ENCODE measurements around the gene SCUBE3.
A peak's percentile ranks its signal among the peaks of the same experiment; 100 is the strongest.

The SCUBE3 gene

DNA sequence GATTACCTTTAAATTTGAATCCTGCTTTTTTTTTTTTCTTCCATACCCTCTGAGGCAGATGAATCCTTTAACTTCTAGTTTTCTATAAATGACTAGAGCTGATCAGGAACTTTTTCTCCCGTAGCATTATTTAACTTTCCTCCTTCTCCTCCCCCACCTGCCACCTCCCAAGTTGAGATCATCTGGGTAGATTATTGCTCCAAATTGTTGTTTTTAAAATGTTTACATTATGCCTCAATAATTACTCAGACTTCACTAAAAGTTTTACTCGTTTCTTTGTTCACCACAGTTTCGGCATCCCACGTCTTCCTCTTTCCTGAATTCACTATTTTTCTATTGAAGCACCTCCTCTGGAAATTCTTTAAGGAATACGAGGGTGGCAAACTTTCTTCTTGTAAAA lies 16.6 kb upstream of the SCUBE3 start:
- Histone ChIP-seq H3K27me3 (ENCODE audit: insufficient read depth, low read length) (no peaks in the 10 kb centered on the region; the same call in 1 of the 2 replicates), H3K4me1 (ENCODE audit: insufficient read depth, low read length) (peaks cover 3% of the 10 kb centered on the region; the same call in 1 of the 2 replicates), H3K27ac (ENCODE audit: low read length) (no peak overlapping the region), H3K4me3 (ENCODE audit: low read length) (no peak overlapping the region), H3K36me3 (ENCODE audit: insufficient read depth, low read depth, low read length) (no peaks in the 10 kb centered on the region), H3K9ac (ENCODE audit: low read depth, low read length) (no peak overlapping the region), H3K9me3 (ENCODE audit: insufficient read depth, low read depth, low read length) (no peaks in the 10 kb centered on the region)

DNA sequence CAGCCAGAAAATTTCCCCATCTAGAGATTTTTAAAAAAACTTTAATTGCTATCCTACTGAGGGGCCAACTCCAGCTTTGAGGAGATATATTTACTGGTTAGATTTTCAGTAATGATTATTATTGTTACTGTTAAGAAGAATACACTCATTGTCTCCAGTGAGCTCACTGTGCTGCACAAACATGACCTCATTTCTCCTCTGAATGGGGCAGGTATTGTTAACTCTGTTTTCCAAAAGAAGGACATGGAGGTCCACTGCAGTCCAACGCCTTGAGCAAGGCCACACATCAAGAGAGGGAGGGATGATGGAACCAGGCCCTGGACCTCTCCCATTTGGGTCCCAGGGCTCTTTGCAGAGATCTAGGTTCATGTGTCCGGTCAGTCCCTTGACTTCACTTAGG lies 13.9 kb upstream of the SCUBE3 start:
- no peaks in the 10 kb centered on the region for H3K36me3 ChIP-seq (ENCODE audit: insufficient read depth, low read depth, low read length)
- no peak overlapping the region for H3K9ac ChIP-seq (ENCODE audit: low read depth, low read length)
- no peaks in the 10 kb centered on the region for H3K9me3 ChIP-seq (ENCODE audit: insufficient read depth, low read depth, low read length)
- H3K4me1 ChIP-seq (ENCODE audit: insufficient read depth, low read length) = no peaks in the 10 kb centered on the region; the same call in 1 of the 2 replicates
- H3K4me3 ChIP-seq (ENCODE audit: low read length) = no peak overlapping the region
- H3K27me3 ChIP-seq (ENCODE audit: insufficient read depth, low read length) = peaks cover 6% of the 10 kb centered on the region; the same call in 1 of the 2 replicates
- no peak overlapping the region for H3K27ac ChIP-seq (ENCODE audit: low read length)

DNA sequence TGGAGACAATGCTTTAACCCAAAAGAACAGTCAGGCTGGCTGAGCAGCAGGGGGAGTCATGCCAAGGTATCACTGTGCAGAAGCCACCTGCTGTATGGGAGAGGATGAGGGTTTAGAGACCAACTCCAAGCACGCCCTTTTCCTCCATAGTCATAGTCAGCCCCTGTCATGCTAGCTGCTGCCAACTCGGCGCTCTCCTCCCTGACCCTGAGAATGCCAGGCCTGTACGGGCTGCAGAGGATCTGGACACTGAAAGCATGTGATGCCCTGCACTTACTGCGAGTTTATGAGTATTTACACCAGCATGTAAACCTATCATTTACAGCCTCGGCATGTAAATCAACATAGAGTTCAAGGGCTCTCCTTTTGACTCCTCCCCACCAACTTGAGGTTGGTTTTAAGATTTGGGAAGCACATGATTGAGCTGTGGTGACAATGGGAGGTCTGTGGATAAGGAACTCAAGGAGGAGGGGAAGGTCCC lies 11.7 kb upstream of the SCUBE3 start:
- H3K9me3 ChIP-seq (ENCODE audit: insufficient read depth, low read depth, low read length) = no peaks in the 10 kb centered on the region
- H3K27ac ChIP-seq (ENCODE audit: low read length) = no peak overlapping the region
- H3K9ac ChIP-seq (ENCODE audit: low read depth, low read length) = no peak overlapping the region
- H3K36me3 ChIP-seq (ENCODE audit: insufficient read depth, low read depth, low read length) = no peaks in the 10 kb centered on the region
- H3K27me3 ChIP-seq (ENCODE audit: insufficient read depth, low read length) = peaks cover 23% of the 10 kb centered on the region
- H3K4me3 ChIP-seq (ENCODE audit: low read length) = no peak overlapping the region
- H3K4me1 ChIP-seq (ENCODE audit: insufficient read depth, low read length) = no peaks in the 10 kb centered on the region; the same call in 1 of the 2 replicates

DNA sequence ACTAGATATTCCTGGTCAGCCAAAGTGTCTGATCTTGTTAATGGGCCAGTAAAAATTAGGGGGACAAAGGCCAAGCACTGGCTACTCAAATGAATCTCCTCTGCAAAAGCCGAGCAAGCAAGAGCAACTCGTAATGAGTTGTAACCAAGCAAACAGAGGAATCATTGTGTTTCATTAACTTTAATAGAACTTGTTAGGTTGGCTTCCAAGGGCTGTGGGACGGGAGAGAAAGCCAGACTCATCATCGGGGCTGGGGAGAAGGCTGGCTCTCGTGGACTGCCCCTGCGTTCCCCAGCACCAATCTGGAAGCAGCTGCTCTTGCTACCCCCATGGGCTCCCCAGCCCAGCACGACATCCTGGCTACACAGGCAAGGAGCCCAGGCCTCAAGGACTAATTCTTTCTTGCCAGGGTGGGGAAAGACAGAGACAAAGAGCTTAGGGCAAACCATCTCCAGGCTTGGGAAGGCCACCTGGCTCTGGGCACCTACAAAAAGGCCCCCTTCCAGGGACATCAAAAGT lies 10.5 kb upstream of the SCUBE3 start:
- H3K9me3 ChIP-seq (ENCODE audit: insufficient read depth, low read depth, low read length) = no peaks in the 10 kb centered on the region
- no peak overlapping the region for H3K4me3 ChIP-seq (ENCODE audit: low read length)
- peaks cover 34% of the 10 kb centered on the region for H3K27me3 ChIP-seq (ENCODE audit: insufficient read depth, low read length)
- H3K9ac ChIP-seq (ENCODE audit: low read depth, low read length) = no peak overlapping the region
- H3K27ac ChIP-seq (ENCODE audit: low read length) = no peak overlapping the region
- H3K36me3 ChIP-seq (ENCODE audit: insufficient read depth, low read depth, low read length) = no peaks in the 10 kb centered on the region
- H3K4me1 ChIP-seq (ENCODE audit: insufficient read depth, low read length) = no peaks in the 10 kb centered on the region; the same call in 1 of the 2 replicates

DNA sequence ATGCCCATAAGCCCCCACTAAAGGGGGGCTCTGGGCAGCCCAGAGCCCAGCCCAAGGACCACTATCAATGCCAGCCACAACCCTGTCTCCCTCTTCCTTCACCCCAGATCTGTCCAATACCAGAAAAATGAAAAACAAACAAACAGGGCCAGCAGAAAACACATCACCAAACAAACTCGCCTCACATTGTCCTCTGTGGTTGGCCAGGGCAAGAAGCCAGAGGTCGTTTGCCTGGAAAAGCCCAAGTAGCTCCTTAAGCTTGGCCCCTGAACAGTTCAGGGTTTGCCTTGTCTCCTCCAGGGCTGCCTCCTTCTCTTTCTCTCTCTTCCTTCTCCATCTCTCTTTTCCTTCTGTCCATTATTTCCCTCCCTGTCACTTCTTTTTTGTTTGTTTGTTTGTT lies 10.1 kb upstream of the SCUBE3 start:
- H3K4me1 ChIP-seq (ENCODE audit: insufficient read depth, low read length) = no peaks in the 10 kb centered on the region; the same call in 1 of the 2 replicates
- no peak overlapping the region for H3K4me3 ChIP-seq (ENCODE audit: low read length)

DNA sequence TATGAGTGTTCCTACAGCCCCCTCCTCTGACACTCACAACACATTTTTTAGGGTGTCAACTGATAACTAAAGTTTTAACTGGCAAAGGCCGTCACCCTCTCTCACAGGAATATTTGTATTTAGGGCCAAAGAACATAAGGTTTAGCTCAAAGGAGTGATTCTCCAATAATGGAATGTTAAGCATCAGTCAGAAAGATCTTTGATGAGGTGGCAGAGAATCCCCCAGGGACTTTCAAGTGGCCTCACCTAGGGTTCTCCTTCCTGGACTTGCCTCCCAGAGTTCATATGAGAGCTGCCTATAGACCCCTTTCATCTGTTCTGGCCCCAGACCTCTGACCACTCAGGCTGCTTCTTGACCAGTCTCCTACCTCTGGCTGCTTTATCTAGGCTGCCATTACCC lies 7.4 kb upstream of the SCUBE3 start:
- Histone ChIP-seq H3K4me3 (ENCODE audit: low read length) (no peak overlapping the region), H3K4me1 (ENCODE audit: insufficient read depth, low read length) (no peaks in the 10 kb centered on the region; the same call in 1 of the 2 replicates), H3K9me3 (ENCODE audit: insufficient read depth, low read depth, low read length) (no peaks in the 10 kb centered on the region), H3K27ac (ENCODE audit: low read length) (no peak overlapping the region), H3K27me3 (ENCODE audit: insufficient read depth, low read length) (peaks cover 63% of the 10 kb centered on the region), H3K9ac (ENCODE audit: low read depth, low read length) (no peak overlapping the region), H3K36me3 (ENCODE audit: insufficient read depth, low read depth, low read length) (no peaks in the 10 kb centered on the region)

More for the DNA sequence above, 10.1 kb upstream of the SCUBE3 start:
- no peaks in the 10 kb centered on the region for H3K36me3 ChIP-seq (ENCODE audit: insufficient read depth, low read depth, low read length)
- H3K27ac ChIP-seq (ENCODE audit: low read length) = no peak overlapping the region
- H3K27me3 ChIP-seq (ENCODE audit: insufficient read depth, low read length) = peaks cover 39% of the 10 kb centered on the region
- no peak overlapping the region for H3K9ac ChIP-seq (ENCODE audit: low read depth, low read length)
- no peaks in the 10 kb centered on the region for H3K9me3 ChIP-seq (ENCODE audit: insufficient read depth, low read depth, low read length)

DNA sequence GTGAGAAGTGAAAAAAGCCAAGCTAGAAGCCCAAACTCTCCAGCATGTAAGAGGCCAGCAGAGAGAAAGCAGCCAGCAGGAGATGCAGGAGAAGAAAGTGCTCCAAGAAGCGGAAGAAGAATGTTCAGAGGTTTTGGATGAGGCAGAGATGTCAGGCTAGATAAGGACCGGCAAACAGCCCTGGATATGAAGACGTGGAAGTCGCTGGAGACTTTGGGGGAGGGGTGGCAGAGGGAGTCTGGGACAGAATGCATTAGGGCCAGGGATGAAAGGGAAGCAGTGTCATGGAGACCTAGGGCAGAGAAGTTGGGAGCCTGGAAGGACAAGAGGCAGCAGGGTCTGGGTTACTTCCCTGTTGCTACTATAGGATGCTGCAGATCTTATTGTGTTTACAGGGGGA lies 5.3 kb upstream of the SCUBE3 start:
- no peaks in the 10 kb centered on the region for H3K36me3 ChIP-seq (ENCODE audit: insufficient read depth, low read depth, low read length)
- peaks cover 78% of the 10 kb centered on the region for H3K27me3 ChIP-seq (ENCODE audit: insufficient read depth, low read length)
- H3K9me3 ChIP-seq (ENCODE audit: insufficient read depth, low read depth, low read length) = no peaks in the 10 kb centered on the region
- H3K9ac ChIP-seq (ENCODE audit: low read depth, low read length) = no peak overlapping the region
- peaks cover 4% of the 10 kb centered on the region; the same call in 1 of the 2 replicates for H3K4me1 ChIP-seq (ENCODE audit: insufficient read depth, low read length)
- no peak overlapping the region for H3K27ac ChIP-seq (ENCODE audit: low read length)
- H3K4me3 ChIP-seq (ENCODE audit: low read length) = no peak overlapping the region

DNA sequence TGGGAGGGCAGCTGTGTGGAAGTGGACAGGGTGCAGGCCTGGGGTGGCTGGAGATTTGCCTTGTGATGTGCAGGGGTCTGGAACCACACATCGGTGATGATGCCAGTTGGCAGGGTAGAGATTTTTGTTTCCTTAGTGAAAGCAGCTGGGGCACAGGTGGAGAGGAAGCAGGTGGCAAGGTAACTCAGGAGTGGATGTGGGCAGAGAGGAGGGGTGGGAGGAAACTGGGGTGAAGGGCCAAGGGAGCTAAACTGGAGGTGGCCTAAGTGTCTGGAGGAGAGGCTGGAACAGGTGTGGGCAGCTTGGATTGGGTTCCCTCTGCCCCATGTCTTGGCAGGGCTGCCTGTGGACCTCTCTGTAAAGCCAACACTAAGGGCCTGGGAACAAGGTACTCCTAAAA lies 4.7 kb upstream of the SCUBE3 start:
- peaks cover 79% of the 10 kb centered on the region for H3K27me3 ChIP-seq (ENCODE audit: insufficient read depth, low read length)
- no peak overlapping the region for H3K27ac ChIP-seq (ENCODE audit: low read length)
- H3K36me3 ChIP-seq (ENCODE audit: insufficient read depth, low read depth, low read length) = no peaks in the 10 kb centered on the region
- H3K4me1 ChIP-seq (ENCODE audit: insufficient read depth, low read length) = peaks cover 4% of the 10 kb centered on the region; the same call in 1 of the 2 replicates
- no peaks in the 10 kb centered on the region for H3K9me3 ChIP-seq (ENCODE audit: insufficient read depth, low read depth, low read length)
- H3K9ac ChIP-seq (ENCODE audit: low read depth, low read length) = no peak overlapping the region
- no peak overlapping the region for H3K4me3 ChIP-seq (ENCODE audit: low read length)

DNA sequence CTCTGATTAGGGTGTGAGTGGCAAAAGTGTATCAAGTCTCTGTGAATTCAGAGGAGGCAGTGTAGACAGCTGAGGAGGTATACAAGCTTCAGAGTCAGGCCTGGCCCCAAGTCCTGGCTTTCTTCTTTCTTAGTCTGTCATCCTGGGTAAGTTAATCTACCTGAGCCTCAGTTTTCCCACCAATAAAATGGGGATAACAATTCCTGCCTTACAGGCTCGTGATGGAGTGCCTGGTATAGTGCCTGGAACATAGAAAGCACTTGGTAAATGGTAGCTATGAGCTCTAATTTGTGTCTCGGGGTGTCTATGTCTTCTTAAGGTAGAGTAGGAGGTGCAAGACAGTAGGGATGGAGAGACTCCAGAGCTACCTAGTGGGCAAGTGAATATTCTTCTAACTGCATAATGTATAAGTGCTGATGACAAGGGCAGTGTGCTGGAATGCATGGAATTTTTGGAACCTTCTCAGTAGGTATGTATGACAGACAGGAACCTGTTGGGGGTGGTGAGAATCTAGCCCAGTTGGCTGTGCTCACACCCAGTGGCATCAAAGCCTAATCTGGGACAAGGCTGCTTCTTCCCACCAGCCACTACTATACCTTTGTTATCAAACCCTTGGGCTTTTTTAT lies 4.0 kb upstream of the SCUBE3 start:
- Histone ChIP-seq H3K27ac (ENCODE audit: low read length) (no peak overlapping the region), H3K27me3 (ENCODE audit: insufficient read depth, low read length) (peaks cover 83% of the 10 kb centered on the region), H3K4me3 (ENCODE audit: low read length) (no peak overlapping the region), H3K4me1 (ENCODE audit: insufficient read depth, low read length) (peaks cover 4% of the 10 kb centered on the region; the same call in 1 of the 2 replicates), H3K9ac (ENCODE audit: low read depth, low read length) (no peak overlapping the region), H3K9me3 (ENCODE audit: insufficient read depth, low read depth, low read length) (no peaks in the 10 kb centered on the region), H3K36me3 (ENCODE audit: insufficient read depth, low read depth, low read length) (no peaks in the 10 kb centered on the region)

DNA sequence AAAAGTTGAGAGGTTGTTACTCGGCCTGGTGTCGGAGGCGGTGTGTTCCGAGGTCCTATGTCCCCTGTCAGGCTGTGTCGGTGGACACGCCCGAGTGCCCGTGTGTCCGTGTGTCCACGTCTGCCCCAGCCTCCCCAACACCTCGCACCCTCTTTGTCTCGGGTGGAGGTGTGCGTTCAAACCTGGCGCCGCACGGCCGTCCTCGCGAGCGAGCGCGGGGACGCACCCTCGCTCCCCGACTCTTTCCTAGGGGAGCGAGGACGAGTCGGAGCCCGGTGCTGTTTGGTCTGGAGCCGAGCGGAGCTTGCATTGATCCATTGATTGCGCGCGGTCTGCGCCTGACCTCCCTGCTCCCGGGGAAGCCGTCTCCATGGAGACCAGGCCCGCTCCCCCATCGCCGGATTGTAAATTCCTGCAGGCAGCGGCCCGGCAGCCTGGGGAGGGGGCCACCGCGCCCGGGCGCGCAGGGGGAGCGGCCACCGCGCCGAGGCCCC lies 411 bp upstream of the SCUBE3 start:
- H3K9me3 ChIP-seq (ENCODE audit: insufficient read depth, low read depth, low read length) = no peaks in the 10 kb centered on the region
- H3K36me3 ChIP-seq (ENCODE audit: insufficient read depth, low read depth, low read length) = no peaks in the 10 kb centered on the region
- H3K27ac ChIP-seq (ENCODE audit: low read length) = no peak overlapping the region
- peaks cover 88% of the 10 kb centered on the region for H3K27me3 ChIP-seq (ENCODE audit: insufficient read depth, low read length)
- peak overlapping the region; percentile 68 for H3K4me3 ChIP-seq (ENCODE audit: low read length)
- H3K9ac ChIP-seq (ENCODE audit: low read depth, low read length) = peak overlapping the region; percentile 50; the same call in 1 of the 2 replicates
- H3K4me1 ChIP-seq (ENCODE audit: insufficient read depth, low read length) = peaks cover 38% of the 10 kb centered on the region

DNA sequence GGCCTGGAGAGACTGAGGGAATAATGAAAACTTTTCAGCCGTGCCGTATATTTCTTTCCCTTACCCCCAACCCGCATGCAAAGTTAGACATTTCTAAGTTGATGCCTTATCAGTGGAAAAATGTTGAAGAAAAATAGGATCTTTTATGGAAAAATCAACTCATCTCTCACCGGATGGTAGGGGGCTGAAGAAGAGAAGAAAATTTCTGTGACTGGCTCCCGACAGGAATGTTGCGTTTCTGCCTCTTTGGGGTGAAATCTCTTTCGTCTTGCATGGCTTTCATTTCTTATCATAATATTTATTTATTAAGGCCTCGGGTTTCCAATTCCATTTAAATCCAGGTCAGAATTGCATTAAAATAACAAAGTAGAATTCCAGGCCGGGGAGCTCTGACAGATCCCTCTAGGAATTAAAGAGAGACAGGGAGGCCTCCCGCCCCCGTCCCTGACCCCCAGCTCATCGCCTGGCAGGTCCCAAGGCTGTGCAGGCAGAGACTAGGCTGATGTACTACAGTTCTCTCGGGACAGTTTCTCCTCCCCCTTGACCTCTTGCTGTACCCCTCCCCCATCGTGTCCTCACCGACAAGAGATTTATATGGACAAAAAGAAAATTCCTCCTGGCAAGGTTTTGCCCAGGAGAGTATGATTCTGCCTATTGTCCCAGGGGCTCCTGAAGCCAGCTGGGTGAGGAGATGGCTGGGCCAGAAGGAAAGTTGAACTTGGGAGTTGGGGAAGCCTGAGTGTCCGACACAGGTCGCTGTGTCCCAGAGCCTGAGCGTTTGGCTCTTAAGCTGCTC lies 1.3 kb downstream of the SCUBE3 start:
- Histone ChIP-seq H3K4me1 (ENCODE audit: insufficient read depth, low read length) (peaks cover 40% of the 10 kb centered on the region), H3K27ac (ENCODE audit: low read length) (no peak overlapping the region), H3K4me3 (ENCODE audit: low read length) (peak overlapping the region; percentile 68)

More for the DNA sequence above, 1.3 kb downstream of the SCUBE3 start:
- no peaks in the 10 kb centered on the region for H3K36me3 ChIP-seq (ENCODE audit: insufficient read depth, low read depth, low read length)
- H3K9me3 ChIP-seq (ENCODE audit: insufficient read depth, low read depth, low read length) = no peaks in the 10 kb centered on the region
- peak overlapping the region; percentile 50; the same call in 1 of the 2 replicates for H3K9ac ChIP-seq (ENCODE audit: low read depth, low read length)
- H3K27me3 ChIP-seq (ENCODE audit: insufficient read depth, low read length) = peaks cover 88% of the 10 kb centered on the region
